Motor neuron (in vitro differentiated cells): ENCODE measurements around the gene COPE. TPM values are rescaled to one million over a fixed set of nuclear protein-coding genes. Genes with fewer than 3 reads are reported as not detected.

Experiments
- ATAC-seq, 8 experiments: fragments of 200-7000 bp; cut with Tn5 transposase; replicated peaks in 6 of 8; 2 replicates each; pipeline ENCODE4 v1.8.0; 2021; ENCODE audit warnings: mild to moderate bottlenecking in 8 of 8, moderate library complexity in 8 of 8
- H3K27ac ChIP-seq, 2 donors: fragments of 250-450 bp; sonication (Bioruptor Pico); 2 replicates each; pipeline ENCODE4 v1.9.0; 2021; ENCODE audit warnings: antibody characterized with exemption in 2 of 2, mild to moderate bottlenecking in 2 of 2, moderate library complexity in 1 of 2
- H3K4me1 ChIP-seq, 2 donors: fragments of 250-450 bp; sonication (Bioruptor Pico); replicated peaks in 1 of 2; 2 replicates each; pipeline ENCODE4 v1.6.1; 2021; ENCODE audit warnings: antibody characterized with exemption in 2 of 2, mild to moderate bottlenecking in 2 of 2, moderate library complexity in 1 of 2
- H3K4me3 ChIP-seq, 5 donors: fragments of 250-450 bp; sonication (Bioruptor Pico); 2 replicates each; pipeline ENCODE4 v1.9.0; 2021; ENCODE audit warnings: antibody characterized with exemption in 5 of 5, mild to moderate bottlenecking in 5 of 5, moderate library complexity in 4 of 5
- WGBS, 10 experiments: fragments of 450-650 bp; shearing (Covaris generic); methylation state at CpG; one replicate each; pipeline ENCODE4 v1.0.0; 2022; 5-methylcytosine and 5-hydroxymethylcytosine counted together
- in situ Hi-C, 9 experiments: fragments of 400-800 bp; cut with MboI; loops; one replicate each; pipeline ENCODE4 v1.15.0; 2021; ENCODE audit warnings: low sequenced_read_pairs in 9 of 9, low pct_unique_long_range_greater_than_20kb in 2 of 9; ENCODE audit not compliant: unreplicated experiment in 9 of 9
- total RNA-seq, 8 experiments: library from RNA; unstranded; fragments of 300-600 nt; gene quantifications; 2 replicates each; pipeline versions ENCODE4 v1.2.3 to v1.2.4, GENCODE V29; 2022

The COPE gene
- total RNA-seq, 8 experiments from 2014 or later, result 151 to 208 (median 173) TPM

DNA sequence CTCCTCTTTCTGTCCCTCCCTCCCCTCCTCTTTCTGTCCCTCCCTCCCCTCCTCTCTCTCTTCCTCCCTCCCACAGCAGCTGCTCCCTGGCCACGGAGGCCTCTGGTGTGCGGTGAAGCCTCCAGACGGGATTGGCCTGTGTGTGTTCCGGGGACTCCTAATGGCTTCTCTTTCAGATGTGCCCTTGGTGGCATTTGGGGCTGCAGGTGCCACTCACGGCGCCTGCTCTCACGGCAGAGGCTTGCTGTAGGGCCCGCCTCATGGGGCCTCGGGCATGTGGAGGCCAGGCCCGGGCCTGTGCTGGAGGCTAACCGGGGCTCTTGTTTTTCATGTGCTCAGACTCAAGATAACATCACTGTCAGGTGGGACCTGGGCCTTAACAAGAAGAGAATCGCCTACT lies 66.5 kb downstream of the COPE start:
- Histone ChIP-seq H3K4me1 (peaks cover 6 to 22% of the 10 kb centered on the region in 2 donors), H3K4me3 (no peak overlapping the region), H3K27ac (no peak overlapping the region)
- no peak for ATAC-seq
- in situ Hi-C loops, result loop anchor here in 4 of 9 experiments (25.0 kb wide), 2 partner anchors 265 to 390 kb away; partner anchors contain the start of gene REX1BD (in 2 of the 4)
- 82 to 90% (median 86%) methylated on average over 4 of the region's 12 CpGs; no CpG with 5 or more reads in 7 of the 10 experiments for WGBS, 10 experiments

DNA sequence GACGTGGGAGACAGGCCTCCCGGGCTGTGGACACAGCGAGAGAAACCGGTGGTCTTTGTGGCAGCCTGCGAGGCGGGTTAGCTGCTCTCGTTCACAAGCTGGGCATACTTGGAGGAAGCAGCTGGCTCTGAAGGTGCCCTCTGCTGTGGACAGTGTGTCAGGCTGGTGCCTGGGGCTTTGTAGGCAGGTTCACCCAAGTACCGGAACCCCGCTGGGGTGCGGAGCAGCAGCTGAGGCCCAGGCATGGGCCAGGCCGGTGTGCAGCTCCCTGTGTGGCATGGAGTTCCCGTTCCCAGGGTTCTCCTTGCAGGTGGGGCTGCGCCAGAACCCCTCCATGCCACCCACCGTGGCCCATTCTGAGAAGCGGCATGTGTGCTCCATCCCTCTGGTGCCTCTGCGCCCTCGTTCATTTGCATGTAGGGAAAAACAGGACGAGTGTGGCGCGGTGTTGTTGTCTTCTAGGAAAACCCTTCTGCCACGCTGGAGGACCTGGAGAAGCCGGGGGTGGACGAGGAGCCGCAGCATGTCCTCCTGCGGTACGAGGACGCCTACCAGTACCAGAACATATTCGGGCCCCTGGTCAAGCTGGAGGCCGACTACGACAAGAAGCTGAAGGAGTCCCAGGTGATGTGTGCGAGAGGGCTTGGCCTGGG lies 67.4 kb downstream of the COPE start:
- Histone ChIP-seq H3K4me1 (peaks cover 9 to 26% of the 10 kb centered on the region in 2 donors), H3K27ac (no peak overlapping the region), H3K4me3 (no peak overlapping the region)
- ATAC-seq, result no peak
- in situ Hi-C loops, result loop anchor here in 4 of 9 experiments (25.0 kb wide), 2 partner anchors 264 to 389 kb away; partner anchors contain the start of gene REX1BD (in 2 of the 4)
- WGBS, 10 experiments, result 87 to 100% (median 100%) methylated on average over 1 to 15 of the region's 31 CpGs; no CpG with 5 or more reads in 5 of the 10 experiments

DNA sequence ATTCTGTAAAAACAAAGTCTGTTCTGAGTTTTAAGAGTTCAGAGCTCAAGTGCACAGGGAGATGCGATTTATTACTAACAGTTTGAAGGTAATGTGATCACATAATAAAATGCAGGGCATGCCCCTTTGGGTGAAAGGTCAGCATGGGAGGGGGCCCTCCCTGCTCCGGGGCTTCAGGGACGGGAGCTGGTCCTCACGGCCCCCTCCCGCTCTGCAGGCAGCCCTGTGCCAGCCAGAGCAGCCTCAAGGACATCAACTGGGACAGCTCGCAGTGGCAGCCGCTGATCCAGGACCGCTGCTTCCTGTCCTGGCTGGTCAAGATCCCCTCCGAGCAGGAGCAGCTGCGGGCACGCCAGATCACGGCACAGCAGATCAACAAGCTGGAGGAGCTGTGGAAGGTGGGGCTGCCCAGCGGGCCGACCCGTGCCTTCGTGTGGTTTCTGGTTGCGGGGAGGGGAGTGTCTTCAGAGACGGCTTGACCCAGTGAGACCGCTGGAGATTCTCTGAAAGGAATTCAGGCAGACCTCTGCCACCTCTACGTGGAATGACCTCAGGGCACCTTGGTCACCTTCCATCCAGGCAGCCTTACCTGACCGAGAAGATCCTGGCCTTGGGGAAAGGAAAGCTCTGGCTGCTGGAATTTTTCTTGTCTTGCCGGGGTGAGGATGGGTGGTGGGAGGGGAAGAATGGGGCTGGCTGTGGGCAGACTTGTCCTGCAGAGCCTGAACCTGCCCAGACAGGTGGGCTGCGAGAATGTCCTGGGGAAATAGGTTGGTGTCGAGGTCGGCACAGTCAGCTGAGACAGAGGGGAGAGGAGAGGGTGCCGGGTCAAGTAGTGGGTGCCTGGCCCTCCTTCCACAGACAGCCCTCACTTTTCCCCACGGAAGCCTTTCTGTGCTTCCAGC lies 68.5 kb downstream of the COPE start:
- no peak overlapping the region for H3K4me3 ChIP-seq
- 84 to 100% (median 91%) methylated on average over 1 to 15 of the region's 27 CpGs; no CpG with 5 or more reads in 5 of the 10 experiments for WGBS, 10 experiments
- peaks cover 3 to 20% of the 10 kb centered on the region in 2 donors for H3K4me1 ChIP-seq
- in situ Hi-C loops, result loop anchor here in 4 of 9 experiments (25.0 kb wide), 2 partner anchors 263 to 388 kb away; partner anchors contain the start of gene REX1BD (in 2 of the 4)
- H3K27ac ChIP-seq, result no peak overlapping the region
- no peak for ATAC-seq

DNA sequence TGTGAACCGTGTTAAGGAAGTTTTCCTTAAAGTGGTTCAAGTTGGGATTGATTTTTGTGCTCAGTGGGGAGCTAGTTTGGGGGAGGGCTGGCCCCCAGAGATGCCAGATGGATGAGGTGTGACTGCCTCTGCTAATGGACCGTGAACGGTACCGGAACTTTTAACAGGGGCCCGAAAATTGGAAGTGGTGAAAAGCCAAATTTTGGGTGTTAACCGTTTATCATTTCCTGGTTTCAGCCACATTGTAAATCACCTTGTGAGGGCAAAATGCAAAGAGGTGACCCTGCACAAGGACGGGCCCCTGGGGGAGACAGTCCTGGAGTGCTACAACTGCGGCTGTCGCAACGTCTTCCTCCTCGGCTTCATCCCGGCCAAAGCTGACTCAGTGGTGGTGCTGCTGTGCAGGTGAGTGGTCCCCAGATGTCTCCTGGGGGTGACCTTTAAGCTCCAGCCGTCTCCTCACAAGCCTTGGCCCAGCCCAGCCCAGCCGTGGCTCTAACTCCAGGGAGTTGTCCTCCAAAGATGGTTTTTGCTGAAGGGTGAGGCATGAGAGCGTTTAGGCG lies 69.3 kb downstream of the COPE start:
- ATAC-seq, result no peak
- peaks cover 3 to 20% of the 10 kb centered on the region in 2 donors for H3K4me1 ChIP-seq
- WGBS, 10 experiments, result 20 to 100% (median 81%) methylated on average over 1 to 9 of the region's 16 CpGs; no CpG with 5 or more reads in 2 of the 10 experiments
- H3K4me3 ChIP-seq, result no peak overlapping the region
- H3K27ac ChIP-seq, result no peak overlapping the region
- in situ Hi-C loops, result loop anchor here in 7 of 9 experiments (10.0 to 25.0 kb wide), 3 partner anchors 255 to 388 kb away; partner anchors contain the start of gene REX1BD (in 5 of the 7)

Other genes with a start within 250 kb of the COPE start
- 1 to 10 TPM; 2.0 to 8.8 (median 8.0) TPM for gene CRTC1, start 235.7 kb downstream of the COPE start, total RNA-seq
- gene COMP, start 128.1 kb downstream of the COPE start, total RNA-seq, result 1 to 10 TPM in 1 of 8 experiments, under 1 TPM in 4, not detected in 3; 0.05 to 1.1 (median 0.29) TPM
- gene UPF1, start 87.4 kb downstream of the COPE start, total RNA-seq, result 10 to 100 TPM; 19.0 to 61.6 (median 28.9) TPM
- gene CERS1, start 23.2 kb downstream of the COPE start, total RNA-seq, result 10 to 100 TPM in 5 of 8 experiments, 1 to 10 TPM in 3; 1.2 to 42.1 (median 14.2) TPM
- 10 to 100 TPM; 52.7 to 95.5 (median 67.7) TPM for gene DDX49, start 328 bp upstream of the COPE start, total RNA-seq
- 10 to 100 TPM in 6 of 8 experiments, 1 to 10 TPM in 2; 9.0 to 40.0 (median 14.6) TPM for gene HOMER3, start 21.8 kb upstream of the COPE start, total RNA-seq
- 100 to 1,000 TPM in 2 of 8 experiments, 10 to 100 TPM in 6; 36.4 to 126 (median 63.2) TPM for gene SUGP2, start 114.1 kb upstream of the COPE start, total RNA-seq
- gene ARMC6, start 114.2 kb upstream of the COPE start, total RNA-seq, result 10 to 100 TPM; 23.0 to 44.6 (median 30.3) TPM
- gene SLC25A42, start 144.6 kb upstream of the COPE start, total RNA-seq, result 10 to 100 TPM in 1 of 8 experiments, 1 to 10 TPM in 7; 3.8 to 15.6 (median 7.9) TPM
- 10 to 100 TPM; 12.7 to 34.7 (median 17.6) TPM for gene TMEM161A, start 219.1 kb upstream of the COPE start, total RNA-seq